Osteocyte (in vitro differentiated cells): ENCODE results near the gene KCTD10. TPM values are rescaled to one million over a fixed set of nuclear protein-coding genes. Genes with fewer than 3 reads are reported as not detected.

ENCODE experiments used
- DNase-seq: peaks from one replicate; pipeline ENCODE4 v3.0.0; 2021; ENCODE audit warnings: mixed read lengths; ENCODE audit not compliant: unreplicated experiment; ENCODE audit errors: extremely low spot score
- H3K27ac Mint-ChIP-seq: one replicate; pipeline ENCODE4 v1.8.0; 2021; ENCODE audit warnings: mild to moderate bottlenecking, mixed read lengths; ENCODE audit not compliant: unreplicated experiment
- H3K27me3 Mint-ChIP-seq: one replicate; pipeline ENCODE4 v1.8.0; 2021; ENCODE audit warnings: mixed read lengths; ENCODE audit not compliant: unreplicated experiment
- H3K36me3 Mint-ChIP-seq: one replicate; pipeline ENCODE4 v1.8.0; 2021; ENCODE audit warnings: mixed read lengths; ENCODE audit not compliant: unreplicated experiment
- H3K4me1 Mint-ChIP-seq: one replicate; pipeline ENCODE4 v1.8.0; 2021; ENCODE audit warnings: mixed read lengths; ENCODE audit not compliant: unreplicated experiment
- H3K4me3 Mint-ChIP-seq: one replicate; pipeline ENCODE4 v1.8.0; 2021; ENCODE audit warnings: mild to moderate bottlenecking, moderate library complexity, mixed read lengths; ENCODE audit not compliant: unreplicated experiment
- H3K9me3 Mint-ChIP-seq: one replicate; pipeline ENCODE4 v1.8.0; 2021; ENCODE audit warnings: mixed read lengths; ENCODE audit not compliant: unreplicated experiment
- total RNA-seq: library from RNA; stranded (reverse); gene quantifications from 2 replicates; pipeline ENCODE4 v1.2.1, GENCODE V29; 2021
- TF ChIP-seq, protein P1 (sequence below): fragments of 200-600 bp; sonication (generic); IDR thresholded peaks from 2 replicates; pipeline ENCODE4 v1.5.0; 2021; ENCODE audit warnings: antibody characterized with exemption, mild to moderate bottlenecking, moderate library complexity

KCTD10 gene
- total RNA-seq, 1 donor from 2014 or later = 43.1 TPM

- no peak overlapping the region for H3K4me3 Mint-ChIP-seq
- TF ChIP-seq, protein P1, sequence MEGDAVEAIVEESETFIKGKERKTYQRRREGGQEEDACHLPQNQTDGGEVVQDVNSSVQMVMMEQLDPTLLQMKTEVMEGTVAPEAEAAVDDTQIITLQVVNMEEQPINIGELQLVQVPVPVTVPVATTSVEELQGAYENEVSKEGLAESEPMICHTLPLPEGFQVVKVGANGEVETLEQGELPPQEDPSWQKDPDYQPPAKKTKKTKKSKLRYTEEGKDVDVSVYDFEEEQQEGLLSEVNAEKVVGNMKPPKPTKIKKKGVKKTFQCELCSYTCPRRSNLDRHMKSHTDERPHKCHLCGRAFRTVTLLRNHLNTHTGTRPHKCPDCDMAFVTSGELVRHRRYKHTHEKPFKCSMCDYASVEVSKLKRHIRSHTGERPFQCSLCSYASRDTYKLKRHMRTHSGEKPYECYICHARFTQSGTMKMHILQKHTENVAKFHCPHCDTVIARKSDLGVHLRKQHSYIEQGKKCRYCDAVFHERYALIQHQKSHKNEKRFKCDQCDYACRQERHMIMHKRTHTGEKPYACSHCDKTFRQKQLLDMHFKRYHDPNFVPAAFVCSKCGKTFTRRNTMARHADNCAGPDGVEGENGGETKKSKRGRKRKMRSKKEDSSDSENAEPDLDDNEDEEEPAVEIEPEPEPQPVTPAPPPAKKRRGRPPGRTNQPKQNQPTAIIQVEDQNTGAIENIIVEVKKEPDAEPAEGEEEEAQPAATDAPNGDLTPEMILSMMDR = no peak
- H3K9me3 Mint-ChIP-seq = no peaks in the 10 kb centered on the region
- H3K36me3 Mint-ChIP-seq = peaks cover 34% of the 10 kb centered on the region
- H3K27me3 Mint-ChIP-seq = no peaks in the 10 kb centered on the region
- H3K4me1 Mint-ChIP-seq = peaks cover 5% of the 10 kb centered on the region
- no peak overlapping the region for H3K27ac Mint-ChIP-seq
- DNase-seq = no peak
Measured at GRCh38 chr12:109451400-109451799, 25.7 kb downstream of the KCTD10 start.

DNA sequence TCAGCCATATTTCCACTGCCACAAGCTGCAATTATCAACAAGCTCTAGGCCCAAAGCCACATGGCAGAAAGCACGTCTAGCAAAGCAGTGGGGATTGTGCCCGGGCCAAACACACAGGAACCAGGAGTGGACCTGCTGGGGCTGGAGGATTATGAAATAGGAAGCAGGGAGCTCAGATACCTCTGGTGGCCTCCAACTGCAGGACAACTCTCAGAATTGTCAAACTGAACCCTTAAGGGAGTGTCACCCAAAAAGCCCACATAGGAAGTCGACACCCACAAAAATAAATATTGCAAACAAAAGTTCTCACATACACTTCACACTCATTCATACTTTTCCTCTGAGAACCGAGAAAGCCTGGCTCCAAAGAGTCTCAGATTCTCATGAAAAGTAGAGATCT, 26.1 kb downstream of the KCTD10 start:
- no peak for DNase-seq
- Mint-ChIP-seq H3K4me1 (peaks cover 5% of the 10 kb centered on the region), H3K4me3 (no peak overlapping the region), H3K36me3 (peaks cover 32% of the 10 kb centered on the region), H3K9me3 (no peaks in the 10 kb centered on the region), H3K27ac (no peak overlapping the region), H3K27me3 (no peaks in the 10 kb centered on the region)
- TF ChIP-seq, protein P1 = no peak

DNA sequence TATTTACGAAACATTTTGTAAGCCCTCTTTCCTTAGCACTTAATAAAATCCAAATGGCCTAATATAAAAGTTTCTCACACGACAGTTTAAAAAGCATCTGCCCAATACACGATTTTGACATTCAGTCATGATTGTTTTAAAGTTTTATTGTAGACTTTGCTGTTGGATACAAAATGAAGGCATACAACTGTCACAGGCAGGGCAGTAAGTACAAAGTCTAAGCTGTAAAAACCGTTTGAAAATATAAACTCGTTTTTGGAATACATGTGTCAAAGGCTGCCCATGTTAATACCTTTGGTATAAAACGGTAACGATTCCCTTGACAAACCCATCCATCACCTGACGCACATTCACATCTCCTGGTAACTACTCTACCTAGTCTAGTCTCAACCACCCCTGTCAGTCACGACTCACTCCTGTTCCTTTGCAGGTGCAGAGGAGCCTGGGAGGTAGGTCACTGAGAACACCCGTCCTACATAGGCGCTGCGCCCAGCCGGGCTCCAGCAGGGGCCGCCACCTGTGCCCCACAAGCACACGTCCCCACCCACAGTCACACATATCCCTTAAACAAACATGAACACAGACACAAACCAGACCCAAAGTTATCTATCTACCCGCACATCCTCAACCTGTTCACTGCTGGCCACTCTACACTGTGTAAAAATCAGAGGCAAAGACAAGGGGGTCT, 27.1 kb downstream of the KCTD10 start:
- Mint-ChIP-seq H3K36me3 (peaks cover 31% of the 10 kb centered on the region), H3K27me3 (no peaks in the 10 kb centered on the region), H3K9me3 (no peaks in the 10 kb centered on the region), H3K4me1 (peaks cover 5% of the 10 kb centered on the region), H3K4me3 (no peak overlapping the region), H3K27ac (no peak overlapping the region)
- TF ChIP-seq, protein P1 = no peak
- no peak for DNase-seq

DNA sequence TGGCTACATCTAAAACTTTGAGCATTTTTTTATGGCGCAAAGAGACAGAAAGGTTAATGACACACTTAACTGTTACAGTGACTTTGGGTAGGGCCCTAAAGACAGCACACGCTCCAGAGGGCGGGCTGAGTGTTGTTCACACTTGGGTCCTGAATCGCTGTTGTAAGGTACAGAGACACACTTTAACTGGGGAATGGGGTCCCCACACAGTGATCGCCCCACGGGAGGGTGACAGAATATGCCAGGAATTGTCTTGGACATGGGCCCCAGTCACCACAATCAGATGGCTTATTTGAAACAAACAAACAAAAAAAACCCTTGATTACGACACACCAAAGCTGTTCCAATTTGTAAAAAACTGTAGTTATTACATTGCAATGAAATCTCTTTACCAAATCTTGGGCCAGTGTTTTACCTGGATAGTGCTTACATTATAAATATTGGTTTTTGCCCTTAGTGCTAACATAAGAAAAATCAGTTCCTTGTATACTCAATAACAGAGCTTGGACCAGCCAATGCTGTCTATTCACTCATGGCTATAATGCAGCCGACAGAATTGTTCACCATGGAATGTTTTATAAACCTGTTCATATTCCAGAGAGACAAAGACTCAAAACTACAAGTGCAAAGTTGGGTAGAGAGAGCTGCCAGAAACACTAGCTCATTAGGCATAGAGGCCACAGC, 28.3 kb downstream of the KCTD10 start:
- no peaks in the 10 kb centered on the region for H3K9me3 Mint-ChIP-seq
- H3K4me3 Mint-ChIP-seq = no peak overlapping the region
- H3K27ac Mint-ChIP-seq = no peak overlapping the region
- H3K36me3 Mint-ChIP-seq = peaks cover 27% of the 10 kb centered on the region
- no peak for DNase-seq
- TF ChIP-seq, protein P1 = no peak
- no peaks in the 10 kb centered on the region for H3K27me3 Mint-ChIP-seq
- peaks cover 5% of the 10 kb centered on the region for H3K4me1 Mint-ChIP-seq

GRCh38 chr12:109448272-109448671, 28.8 kb downstream of the KCTD10 start:
- TF ChIP-seq, protein P1 = no peak
- H3K27ac Mint-ChIP-seq = no peak overlapping the region
- no peaks in the 10 kb centered on the region for H3K27me3 Mint-ChIP-seq
- H3K4me3 Mint-ChIP-seq = no peak overlapping the region
- peaks cover 5% of the 10 kb centered on the region for H3K4me1 Mint-ChIP-seq
- no peaks in the 10 kb centered on the region for H3K9me3 Mint-ChIP-seq
- DNase-seq = no peak
- H3K36me3 Mint-ChIP-seq = peaks cover 22% of the 10 kb centered on the region
